Esophagus squamous epithelium (tissue), 4 donors: ENCODE data around the gene KLHL2.
"Not testable (repeated sequence)": the region's sequence is repeated elsewhere in the genome, so short reads cannot be mapped to it uniquely, and the experiment has no call there.

Source experiments
- POLR2A ChIP-seq, 4 donors: fragments of 450-650 bp; IDR thresholded peaks; one replicate each; pipeline ENCODE4 v1.6.1; 2017; ENCODE audit warnings: antibody characterized with exemption in 4 of 4, mild to moderate bottlenecking in 4 of 4, moderate library complexity in 3 of 4
- TF ChIP-seq, protein P1 (sequence below), 6 experiments: fragments of 450-650 bp in 4 of 6; fragments of 200-600 bp in 2 of 6; sonication (generic) in 2 of 6; IDR thresholded peaks; one replicate each; pipeline ENCODE4 v1.5.1; 2016 to 2019; ENCODE audit warnings: antibody characterized with exemption in 6 of 6, mild to moderate bottlenecking in 4 of 6, moderate library complexity in 4 of 6

DNA sequence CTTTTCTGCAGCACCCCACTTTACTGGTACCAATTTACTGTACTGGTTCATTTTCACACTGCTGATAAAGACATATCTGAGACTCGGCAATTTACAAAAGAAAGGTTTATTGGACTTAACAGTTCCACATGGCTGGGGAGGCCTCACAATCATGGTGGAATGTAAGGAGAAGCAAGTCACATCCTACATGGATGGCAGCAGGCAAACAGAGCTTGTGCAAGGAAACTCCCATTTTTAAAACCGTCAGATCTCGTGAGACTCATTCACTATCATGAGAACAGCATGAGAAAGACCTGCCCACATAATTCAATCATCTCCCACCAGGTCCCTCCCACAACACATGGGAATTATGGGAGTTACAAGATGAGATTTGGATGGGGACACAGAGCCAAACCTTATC, 77.3 kb downstream of the KLHL2 start:
- TF ChIP-seq, protein P1, sequence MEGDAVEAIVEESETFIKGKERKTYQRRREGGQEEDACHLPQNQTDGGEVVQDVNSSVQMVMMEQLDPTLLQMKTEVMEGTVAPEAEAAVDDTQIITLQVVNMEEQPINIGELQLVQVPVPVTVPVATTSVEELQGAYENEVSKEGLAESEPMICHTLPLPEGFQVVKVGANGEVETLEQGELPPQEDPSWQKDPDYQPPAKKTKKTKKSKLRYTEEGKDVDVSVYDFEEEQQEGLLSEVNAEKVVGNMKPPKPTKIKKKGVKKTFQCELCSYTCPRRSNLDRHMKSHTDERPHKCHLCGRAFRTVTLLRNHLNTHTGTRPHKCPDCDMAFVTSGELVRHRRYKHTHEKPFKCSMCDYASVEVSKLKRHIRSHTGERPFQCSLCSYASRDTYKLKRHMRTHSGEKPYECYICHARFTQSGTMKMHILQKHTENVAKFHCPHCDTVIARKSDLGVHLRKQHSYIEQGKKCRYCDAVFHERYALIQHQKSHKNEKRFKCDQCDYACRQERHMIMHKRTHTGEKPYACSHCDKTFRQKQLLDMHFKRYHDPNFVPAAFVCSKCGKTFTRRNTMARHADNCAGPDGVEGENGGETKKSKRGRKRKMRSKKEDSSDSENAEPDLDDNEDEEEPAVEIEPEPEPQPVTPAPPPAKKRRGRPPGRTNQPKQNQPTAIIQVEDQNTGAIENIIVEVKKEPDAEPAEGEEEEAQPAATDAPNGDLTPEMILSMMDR (IDR thresholded peaks at IDR 0.05), result not testable (repeated sequence)
- TF ChIP-seq POLR2A (IDR thresholded peaks at IDR 0.05), result not testable (repeated sequence)
